Effector memory CD8-positive, alpha-beta T cell (primary cell): ENCODE measurements around the gene PLPP3.

Experiments used
- ATAC-seq: fragments of 150-1000 bp; cut with Tn5 transposase; replicated peaks from 2 replicates; pipeline ENCODE4 v1.10.0; 2021; ENCODE audit warnings: mild to moderate bottlenecking, moderate library complexity
- DNase-seq, 3 experiments: peaks; one replicate each; pipeline ENCODE4 v3.0.0; 2021
- H3K27ac Mint-ChIP-seq, 2 donors: one replicate each; pipeline ENCODE4 v1.8.0; 2022; ENCODE audit warnings: mild to moderate bottlenecking in 2 of 2, mixed read lengths in 2 of 2, moderate library complexity in 2 of 2
- H3K27me3 Mint-ChIP-seq, 2 donors: one replicate each; pipeline ENCODE4 v1.8.0; 2022; ENCODE audit warnings: mixed read lengths in 2 of 2
- H3K36me3 Mint-ChIP-seq: one replicate; pipeline ENCODE4 v1.8.0; 2022; ENCODE audit warnings: mild to moderate bottlenecking, moderate library complexity, mixed read lengths; ENCODE audit not compliant: insufficient read depth
- H3K4me1 Mint-ChIP-seq, 2 donors: one replicate each; pipeline ENCODE4 v1.8.0; 2022; ENCODE audit warnings: low read depth in 2 of 2, mixed read lengths in 2 of 2
- H3K4me3 Mint-ChIP-seq, 2 donors: one replicate each; pipeline ENCODE4 v1.8.0; 2022; ENCODE audit warnings: mild to moderate bottlenecking in 2 of 2, mixed read lengths in 2 of 2, moderate library complexity in 2 of 2
- H3K9me3 Mint-ChIP-seq, 2 donors: one replicate each; pipeline ENCODE4 v1.8.0; 2022; ENCODE audit warnings: mixed read lengths in 2 of 2

The PLPP3 gene

GRCh38 chr1:56550138-56550858 is 29.1 kb downstream of the PLPP3 start:
- ATAC-seq, result no peak
- no peak for DNase-seq
- H3K36me3 Mint-ChIP-seq, result no peaks in the 10 kb centered on the region
- H3K27me3 Mint-ChIP-seq, result no peaks in the 10 kb centered on the region
- no peak overlapping the region for H3K27ac Mint-ChIP-seq
- no peaks in the 10 kb centered on the region for H3K4me1 Mint-ChIP-seq
- no peaks in the 10 kb centered on the region for H3K9me3 Mint-ChIP-seq
- no peak overlapping the region for H3K4me3 Mint-ChIP-seq

GRCh38 chr1:56548571-56548970 is 30.8 kb downstream of the PLPP3 start:
- DNase-seq (no peak), ATAC-seq (no peak)
- Mint-ChIP-seq H3K27ac (no peak overlapping the region), H3K9me3 (no peaks in the 10 kb centered on the region), H3K27me3 (no peaks in the 10 kb centered on the region), H3K4me1 (no peaks in the 10 kb centered on the region), H3K36me3 (no peaks in the 10 kb centered on the region), H3K4me3 (no peak overlapping the region)

GRCh38 chr1:56547977-56548376 is 31.4 kb downstream of the PLPP3 start:
- H3K9me3 Mint-ChIP-seq, result no peaks in the 10 kb centered on the region
- no peak overlapping the region for H3K27ac Mint-ChIP-seq
- DNase-seq (no peak), ATAC-seq (no peak)
- H3K4me3 Mint-ChIP-seq, result no peak overlapping the region
- no peaks in the 10 kb centered on the region for H3K27me3 Mint-ChIP-seq
- no peaks in the 10 kb centered on the region for H3K36me3 Mint-ChIP-seq
- H3K4me1 Mint-ChIP-seq, result no peaks in the 10 kb centered on the region

DNA sequence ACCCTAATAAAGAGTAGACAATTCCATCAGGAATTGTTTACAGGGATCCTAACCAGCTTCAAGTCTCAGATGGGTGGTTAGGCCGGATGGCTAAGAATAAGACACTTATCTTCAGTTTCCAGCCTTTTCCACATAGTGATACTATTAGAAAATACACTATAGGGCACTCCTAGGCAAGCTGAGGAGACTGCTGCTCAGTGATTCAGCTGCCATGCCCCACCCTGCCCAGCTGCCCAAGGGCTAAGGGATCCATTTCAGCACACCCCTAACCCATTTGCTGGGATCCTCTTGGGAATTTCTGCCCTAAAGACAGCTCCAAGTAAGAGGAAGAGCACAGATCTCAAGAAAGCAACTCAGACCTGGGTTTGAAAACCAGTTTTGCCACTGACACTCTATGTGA is 31.9 kb downstream of the PLPP3 start:
- ATAC-seq, result no peak
- Mint-ChIP-seq H3K36me3 (no peaks in the 10 kb centered on the region), H3K9me3 (no peaks in the 10 kb centered on the region), H3K4me1 (no peaks in the 10 kb centered on the region), H3K27me3 (no peaks in the 10 kb centered on the region), H3K27ac (no peak overlapping the region), H3K4me3 (no peak overlapping the region)
- no peak for DNase-seq

DNA sequence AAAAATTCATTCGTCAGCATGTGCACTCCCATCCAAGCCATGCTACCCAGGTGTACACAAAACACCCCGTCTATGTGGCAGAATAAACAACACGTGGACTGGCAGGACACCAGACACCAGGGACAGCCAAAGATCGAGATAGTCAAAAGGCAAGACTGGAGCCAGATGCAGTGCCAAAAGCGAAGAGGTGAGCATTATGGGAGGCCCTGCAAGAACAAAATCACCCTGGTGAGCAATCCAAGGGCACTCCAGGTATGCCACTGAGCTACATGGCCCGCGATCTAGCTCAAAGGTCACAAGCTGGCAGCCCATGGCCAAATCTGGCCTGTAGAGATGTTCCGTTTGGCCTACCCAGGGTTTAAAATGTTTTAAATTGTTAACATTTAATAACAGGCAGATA is 33.7 kb downstream of the PLPP3 start:
- Mint-ChIP-seq H3K9me3 (no peaks in the 10 kb centered on the region), H3K27me3 (no peaks in the 10 kb centered on the region), H3K4me3 (no peak overlapping the region), H3K27ac (no peak overlapping the region), H3K36me3 (no peaks in the 10 kb centered on the region), H3K4me1 (no peaks in the 10 kb centered on the region)
- no peak for DNase-seq
- no peak for ATAC-seq

- ATAC-seq (no peak), DNase-seq (no peak)
- Mint-ChIP-seq H3K4me3 (no peak overlapping the region), H3K36me3 (no peaks in the 10 kb centered on the region), H3K9me3 (no peaks in the 10 kb centered on the region), H3K27me3 (no peaks in the 10 kb centered on the region), H3K27ac (no peak overlapping the region), H3K4me1 (no peaks in the 10 kb centered on the region)
These were observed 35.4 kb downstream of the PLPP3 start for GRCh38 chr1:56543783-56544612.

- H3K36me3 Mint-ChIP-seq, result no peaks in the 10 kb centered on the region
These were observed 36.7 kb downstream of the PLPP3 start for GRCh38 chr1:56542651-56543050.

DNA sequence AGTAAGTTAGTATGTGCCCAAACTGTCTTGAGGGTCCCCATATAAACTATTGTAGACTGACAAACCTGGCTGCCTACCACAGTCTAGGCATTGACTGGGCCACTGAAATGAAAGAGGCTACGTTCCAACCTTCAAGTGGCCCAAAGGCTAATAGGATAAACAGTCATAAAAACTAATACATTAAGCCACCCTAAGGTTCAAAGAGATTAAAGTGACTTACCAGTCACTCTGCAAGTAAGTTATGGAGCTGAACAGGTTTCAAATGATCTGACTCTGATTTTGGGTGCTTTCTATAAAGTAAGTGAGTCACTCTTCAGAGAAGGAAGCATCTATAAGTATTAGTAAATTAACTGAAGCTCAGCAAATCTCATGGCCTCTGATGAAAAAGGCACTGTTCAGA is 38.0 kb downstream of the PLPP3 start:
- Mint-ChIP-seq H3K27ac (no peak overlapping the region), H3K4me1 (no peaks in the 10 kb centered on the region), H3K27me3 (peaks cover 0 to 20% of the 10 kb centered on the region in 2 donors), H3K9me3 (no peaks in the 10 kb centered on the region), H3K4me3 (no peak overlapping the region), H3K36me3 (no peaks in the 10 kb centered on the region)
- ATAC-seq, result no peak
- DNase-seq, result no peak

More at GRCh38 chr1:56542651-56543050, 36.7 kb downstream of the PLPP3 start:
- no peaks in the 10 kb centered on the region for H3K4me1 Mint-ChIP-seq
- ATAC-seq (no peak), DNase-seq (no peak)
- no peak overlapping the region for H3K4me3 Mint-ChIP-seq
- H3K9me3 Mint-ChIP-seq, result no peaks in the 10 kb centered on the region
- H3K27ac Mint-ChIP-seq, result no peak overlapping the region
- H3K27me3 Mint-ChIP-seq, result peaks cover 0 to 8% of the 10 kb centered on the region in 2 donors

DNA sequence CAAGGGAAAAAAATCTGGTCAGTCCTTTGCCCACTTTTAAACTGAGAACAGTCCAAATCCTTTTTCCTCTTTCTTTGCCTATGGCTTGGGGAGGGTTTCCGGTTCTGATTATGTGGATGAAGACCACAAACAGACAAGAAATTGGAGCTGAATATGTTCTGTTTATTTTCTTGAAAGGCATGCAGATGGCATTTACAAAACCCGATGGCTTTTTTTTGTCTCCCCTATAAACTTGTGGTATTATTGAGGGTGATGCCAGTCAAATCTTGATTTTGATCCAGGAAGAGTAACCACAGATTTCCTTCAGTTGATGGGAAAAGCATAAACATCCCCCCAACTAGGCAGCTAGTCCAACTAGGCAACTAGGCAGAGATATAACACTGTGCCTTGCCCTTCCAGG is 38.9 kb downstream of the PLPP3 start:
- Mint-ChIP-seq H3K36me3 (no peaks in the 10 kb centered on the region), H3K27ac (no peak overlapping the region), H3K4me3 (no peak overlapping the region), H3K27me3 (peaks cover 0 to 20% of the 10 kb centered on the region in 2 donors), H3K4me1 (no peaks in the 10 kb centered on the region), H3K9me3 (no peaks in the 10 kb centered on the region)
- ATAC-seq (no peak), DNase-seq (no peak)

DNA sequence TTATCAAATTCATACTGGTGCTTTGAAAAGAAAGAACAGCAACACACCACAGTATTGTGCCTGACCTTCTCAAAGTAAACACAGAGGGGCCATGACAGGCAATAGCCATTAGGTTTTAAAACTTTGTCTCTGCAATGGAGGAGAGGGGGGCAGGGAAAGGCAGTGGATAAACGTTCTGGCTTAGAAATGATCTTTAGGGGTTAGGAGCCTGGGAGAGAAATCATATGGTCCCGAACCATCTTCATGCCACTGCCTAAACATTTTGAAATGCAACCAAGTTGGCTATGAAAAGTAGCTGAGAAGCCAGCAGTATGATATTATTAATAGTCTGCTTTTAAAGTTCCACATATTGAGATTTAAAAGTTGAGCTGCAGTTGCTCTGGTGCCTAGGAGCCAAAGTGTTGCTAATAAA is 39.8 kb downstream of the PLPP3 start:
- Mint-ChIP-seq H3K9me3 (no peaks in the 10 kb centered on the region), H3K4me1 (no peaks in the 10 kb centered on the region), H3K36me3 (no peaks in the 10 kb centered on the region), H3K27ac (no peak overlapping the region), H3K4me3 (no peak overlapping the region), H3K27me3 (peaks cover 0 to 20% of the 10 kb centered on the region in 2 donors)
- ATAC-seq, result no peak
- DNase-seq, result no peak

- ATAC-seq (no peak), DNase-seq (no peak)
- no peaks in the 10 kb centered on the region for H3K36me3 Mint-ChIP-seq
- no peak overlapping the region for H3K4me3 Mint-ChIP-seq
- peaks cover 0 to 1% of the 10 kb centered on the region in 2 donors for H3K9me3 Mint-ChIP-seq
- H3K4me1 Mint-ChIP-seq, result no peaks in the 10 kb centered on the region
- no peak overlapping the region for H3K27ac Mint-ChIP-seq
- peaks cover 0 to 20% of the 10 kb centered on the region in 2 donors for H3K27me3 Mint-ChIP-seq
These were observed 40.8 kb downstream of the PLPP3 start for GRCh38 chr1:56538532-56538931.

DNA sequence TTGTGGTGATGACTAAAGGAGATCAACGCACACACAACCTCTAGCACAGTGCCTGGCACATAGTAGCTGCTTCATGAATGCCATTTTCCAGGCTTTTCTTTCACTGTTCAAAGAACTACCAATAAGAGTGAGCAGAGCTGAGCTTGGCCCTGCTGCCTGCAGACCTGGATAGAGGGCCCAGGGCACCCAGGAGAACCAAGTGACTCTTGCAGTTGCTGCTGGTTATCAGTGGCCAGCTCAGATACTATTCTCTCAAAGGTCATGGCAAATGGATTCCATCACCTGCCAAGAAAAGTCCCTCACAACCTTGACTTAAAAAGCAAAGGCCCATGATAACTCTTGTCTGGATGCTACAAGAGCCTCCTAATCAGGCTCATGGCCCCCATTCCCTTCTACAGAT is 41.7 kb downstream of the PLPP3 start:
- H3K27ac Mint-ChIP-seq, result no peak overlapping the region
- H3K4me1 Mint-ChIP-seq, result no peaks in the 10 kb centered on the region
- peaks cover 0 to 20% of the 10 kb centered on the region in 2 donors for H3K27me3 Mint-ChIP-seq
- H3K4me3 Mint-ChIP-seq, result no peak overlapping the region
- no peaks in the 10 kb centered on the region for H3K36me3 Mint-ChIP-seq
- peaks cover 0 to 1% of the 10 kb centered on the region in 2 donors for H3K9me3 Mint-ChIP-seq
- ATAC-seq (no peak), DNase-seq (no peak)

- Mint-ChIP-seq H3K4me1 (no peaks in the 10 kb centered on the region), H3K36me3 (no peaks in the 10 kb centered on the region), H3K4me3 (no peak overlapping the region), H3K9me3 (peaks cover 0 to 1% of the 10 kb centered on the region in 2 donors), H3K27ac (no peak overlapping the region), H3K27me3 (peaks cover 0 to 20% of the 10 kb centered on the region in 2 donors)
- no peak for DNase-seq
- no peak for ATAC-seq
These were observed 43.4 kb downstream of the PLPP3 start for GRCh38 chr1:56535939-56536338.

DNA sequence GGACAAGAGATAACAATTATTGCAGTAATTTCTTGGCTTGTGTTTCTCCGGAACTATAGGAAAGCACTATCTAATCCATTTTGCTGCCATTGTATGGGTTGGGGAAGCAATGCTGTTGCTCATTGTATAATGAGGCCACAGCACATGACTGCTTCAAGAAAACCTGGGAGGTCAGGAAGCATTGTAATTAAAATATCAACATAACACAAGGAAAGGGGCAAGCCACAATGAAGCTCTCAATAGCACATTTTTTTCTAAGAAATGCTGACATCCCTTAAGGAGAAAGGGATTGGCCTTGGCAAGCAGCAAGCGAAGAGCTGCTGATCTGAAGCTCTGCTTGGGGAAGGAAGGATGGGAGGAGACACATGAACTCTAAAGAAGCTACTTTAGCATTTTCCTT is 44.0 kb downstream of the PLPP3 start:
- no peak for DNase-seq
- Mint-ChIP-seq H3K4me3 (no peak overlapping the region), H3K27me3 (peaks cover 0 to 20% of the 10 kb centered on the region in 2 donors), H3K4me1 (no peaks in the 10 kb centered on the region), H3K27ac (no peak overlapping the region), H3K36me3 (no peaks in the 10 kb centered on the region), H3K9me3 (peaks cover 0 to 1% of the 10 kb centered on the region in 2 donors)
- ATAC-seq, result no peak
